Gastroesophageal sphincter (tissue), 4 donors: ENCODE data around the gene ETFRF1. TPM values are rescaled to one million over a fixed set of nuclear protein-coding genes. Genes with fewer than 3 reads are reported as not detected.

Experiments
- ATAC-seq: fragments of 150-250 bp; one replicate; pipeline ENCODE4 v1.9.1; 2016; ENCODE audit warnings: mild to moderate bottlenecking, moderate library complexity
- H3K27ac ChIP-seq, 4 donors: fragments of 200-600 bp; sonication (generic) in 3 of 4; 1 replicate in 3 of 4; 2 replicates in 1 of 4; pipeline ENCODE4 v1.5.1; 2016 to 2019
- H3K27me3 ChIP-seq: fragments of 200-600 bp; sonication (generic); one replicate; pipeline ENCODE4 v1.5.1; 2019
- H3K36me3 ChIP-seq, 2 donors: fragments of 200-600 bp; sonication (generic); one replicate each; pipeline ENCODE4 v1.5.1; 2019; ENCODE audit warnings: control low read depth in 1 of 2
- H3K4me1 ChIP-seq, 3 donors: fragments of 200-600 bp; sonication (generic); 1 replicate in 2 of 3; 2 replicates in 1 of 3; pipeline ENCODE4 v1.5.1; 2016 to 2019; ENCODE audit warnings: control low read depth in 2 of 3
- H3K4me3 ChIP-seq, 2 donors: fragments of 200-600 bp; sonication (generic); one replicate each; pipeline ENCODE4 v1.5.1; 2019; ENCODE audit warnings: mild to moderate bottlenecking in 1 of 2, moderate library complexity in 1 of 2
- H3K9me3 ChIP-seq, 3 donors: fragments of 200-600 bp; sonication (generic); one replicate each; pipeline ENCODE4 v1.5.1; 2017 to 2019; ENCODE audit warnings: control low read depth in 2 of 3
- EP300 ChIP-seq: sonication (generic); formaldehyde crosslinking; IDR thresholded peaks from one replicate; pipeline ENCODE4 v1.6.1; 2017; ENCODE audit warnings: antibody characterized with exemption, mild to moderate bottlenecking
- POLR2A ChIP-seq, 2 donors: fragments of 450-650 bp; IDR thresholded peaks; one replicate each; pipeline ENCODE4 v1.6.1; 2017; ENCODE audit warnings: antibody characterized with exemption in 2 of 2, mild to moderate bottlenecking in 2 of 2, moderate library complexity in 1 of 2
- POLR2AphosphoS5 ChIP-seq: sonication (generic); formaldehyde crosslinking; IDR thresholded peaks from one replicate; pipeline ENCODE4 v1.6.1; 2017; ENCODE audit warnings: antibody characterized with exemption
- WGBS, 2 donors: methylation state at CpG; one replicate each; pipeline ENCODE4 v1.1.5; 2018; ENCODE audit warnings: low coverage in 1 of 2; 5-methylcytosine and 5-hydroxymethylcytosine counted together
- total RNA-seq, 4 donors: library from RNA; depleted of rRNA; stranded (reverse); fragments of >200 nt; gene quantifications; one replicate each; pipeline ENCODE4 v1.1.0, GENCODE V29; 2016
- TF ChIP-seq, protein P1 (sequence below), 4 experiments: fragments of 200-600 bp in 2 of 4; fragments of 450-650 bp in 2 of 4; sonication (generic) in 1 of 4; IDR thresholded peaks; one replicate each; pipeline ENCODE4 v1.5.1; 2017 to 2019; ENCODE audit warnings: antibody characterized with exemption in 4 of 4, mild to moderate bottlenecking in 2 of 4, moderate library complexity in 2 of 4

Gene ETFRF1
- total RNA-seq, 4 donors from 2014 or later: 45.8 to 73.8 (median 47.1) TPM

DNA sequence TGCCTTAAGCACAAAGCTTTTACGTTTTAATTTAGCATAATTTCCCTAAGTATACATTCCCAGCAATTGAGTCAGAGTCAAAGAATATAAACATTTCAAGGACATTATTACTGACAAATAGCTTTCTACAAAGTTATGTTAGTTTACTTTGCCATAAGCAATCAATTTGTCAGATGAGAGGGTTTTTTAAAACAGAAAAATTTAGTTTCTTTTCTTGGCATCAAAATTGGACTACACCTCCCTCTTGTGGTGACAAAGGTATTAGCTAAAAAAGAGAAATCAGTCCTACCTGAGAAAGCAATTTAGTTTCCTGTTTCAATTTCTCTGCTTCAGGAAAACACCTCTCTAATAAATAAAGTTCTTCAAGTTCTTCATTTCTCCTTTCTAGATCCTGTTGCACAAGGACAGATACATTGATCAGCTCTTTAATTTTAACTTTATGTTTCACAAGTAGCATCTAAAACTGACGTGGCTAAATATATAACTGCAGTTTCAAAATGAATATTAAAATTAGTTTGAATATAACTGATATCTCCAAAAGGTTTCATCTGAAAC, 39.9 kb upstream of the ETFRF1 start:
- H3K27ac ChIP-seq: peak overlapping the region in 1 of 4 donors; percentile 21
- H3K36me3 ChIP-seq: no peaks in the 10 kb centered on the region
- no peaks in the 10 kb centered on the region for H3K27me3 ChIP-seq
- 14 to 47% methylated on average over 1 to 2 of the region's 2 CpGs for WGBS, 2 donors
- peaks cover 0 to 14% (median 3%) of the 10 kb centered on the region in 3 donors for H3K4me1 ChIP-seq
- TF ChIP-seq, protein P1, sequence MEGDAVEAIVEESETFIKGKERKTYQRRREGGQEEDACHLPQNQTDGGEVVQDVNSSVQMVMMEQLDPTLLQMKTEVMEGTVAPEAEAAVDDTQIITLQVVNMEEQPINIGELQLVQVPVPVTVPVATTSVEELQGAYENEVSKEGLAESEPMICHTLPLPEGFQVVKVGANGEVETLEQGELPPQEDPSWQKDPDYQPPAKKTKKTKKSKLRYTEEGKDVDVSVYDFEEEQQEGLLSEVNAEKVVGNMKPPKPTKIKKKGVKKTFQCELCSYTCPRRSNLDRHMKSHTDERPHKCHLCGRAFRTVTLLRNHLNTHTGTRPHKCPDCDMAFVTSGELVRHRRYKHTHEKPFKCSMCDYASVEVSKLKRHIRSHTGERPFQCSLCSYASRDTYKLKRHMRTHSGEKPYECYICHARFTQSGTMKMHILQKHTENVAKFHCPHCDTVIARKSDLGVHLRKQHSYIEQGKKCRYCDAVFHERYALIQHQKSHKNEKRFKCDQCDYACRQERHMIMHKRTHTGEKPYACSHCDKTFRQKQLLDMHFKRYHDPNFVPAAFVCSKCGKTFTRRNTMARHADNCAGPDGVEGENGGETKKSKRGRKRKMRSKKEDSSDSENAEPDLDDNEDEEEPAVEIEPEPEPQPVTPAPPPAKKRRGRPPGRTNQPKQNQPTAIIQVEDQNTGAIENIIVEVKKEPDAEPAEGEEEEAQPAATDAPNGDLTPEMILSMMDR (IDR thresholded peaks at IDR 0.05): peak; percentile 29 to 66 (median 45)
- no peak for TF ChIP-seq EP300
- ATAC-seq: no peak
- H3K9me3 ChIP-seq: no peaks in the 10 kb centered on the region
- no peak overlapping the region for H3K4me3 ChIP-seq

DNA sequence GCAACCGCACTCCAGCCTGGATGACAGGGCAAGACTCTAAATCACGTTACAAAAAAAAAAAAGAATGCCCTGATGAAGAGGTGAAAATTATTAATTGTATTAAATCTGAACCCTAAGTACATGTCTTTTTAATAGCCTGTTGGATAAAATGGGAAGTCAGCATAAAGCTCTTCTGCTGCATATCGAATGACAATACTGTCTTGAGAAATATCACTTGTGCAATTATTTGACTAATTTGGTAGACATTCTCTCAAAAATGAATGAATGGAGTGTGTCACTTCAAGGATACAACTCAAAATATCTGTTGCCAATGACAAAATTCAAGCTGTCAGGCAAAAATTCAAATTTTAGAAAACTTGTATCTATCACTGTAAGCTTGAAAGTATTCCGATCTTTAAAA, 39.0 kb upstream of the ETFRF1 start:
- H3K27ac ChIP-seq: no peak overlapping the region
- ATAC-seq: no peak
- H3K4me3 ChIP-seq: no peak overlapping the region
- peaks cover 0 to 14% (median 3%) of the 10 kb centered on the region in 3 donors for H3K4me1 ChIP-seq
- TF ChIP-seq, protein P1 (IDR thresholded peaks at IDR 0.05): no peak
- TF ChIP-seq POLR2AphosphoS5 (no peak), EP300 (no peak), POLR2A (IDR thresholded peaks at IDR 0.05) (no peak)
- no peaks in the 10 kb centered on the region for H3K27me3 ChIP-seq
- WGBS, 2 donors: 86 to 100% methylated on average over 2 to 4 of the region's 4 CpGs
- H3K36me3 ChIP-seq: no peaks in the 10 kb centered on the region
- no peaks in the 10 kb centered on the region for H3K9me3 ChIP-seq

- Histone ChIP-seq H3K4me1 (no peaks in the 10 kb centered on the region), H3K36me3 (no peaks in the 10 kb centered on the region), H3K27me3 (no peaks in the 10 kb centered on the region), H3K9me3 (no peaks in the 10 kb centered on the region), H3K4me3 (no peak overlapping the region), H3K27ac (no peak overlapping the region)
- 73 to 89% methylated on average over 1 to 6 of the region's 6 CpGs for WGBS, 2 donors
- TF ChIP-seq, protein P1 (IDR thresholded peaks at IDR 0.05): no peak
- TF ChIP-seq POLR2AphosphoS5 (no peak), POLR2A (IDR thresholded peaks at IDR 0.05) (no peak), EP300 (no peak)
- ATAC-seq: no peak
These were observed 32.2 kb upstream of the ETFRF1 start for GRCh38 chr12:25162866-25163265.

DNA sequence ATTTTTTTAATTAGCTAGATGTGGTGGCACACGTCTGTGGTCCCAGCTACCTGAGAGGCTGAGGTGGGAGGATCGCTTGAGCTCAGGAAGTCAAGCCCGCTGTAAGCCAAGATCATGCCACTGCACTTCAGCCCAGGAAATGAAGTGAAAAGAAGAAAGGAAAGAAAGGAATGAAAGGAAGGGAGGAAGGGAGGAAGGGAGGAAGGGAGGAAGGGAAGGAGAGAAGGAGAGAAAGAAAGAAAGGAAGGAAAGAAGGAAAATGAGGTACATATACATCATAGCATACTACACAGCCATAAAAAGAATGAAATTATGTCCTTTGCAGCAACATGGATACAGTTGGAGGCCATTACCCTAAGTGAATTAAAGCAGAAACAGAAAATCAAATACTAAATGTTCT, 12.3 kb upstream of the ETFRF1 start:
- Histone ChIP-seq H3K9me3 (no peaks in the 10 kb centered on the region), H3K36me3 (no peaks in the 10 kb centered on the region), H3K4me1 (no peaks in the 10 kb centered on the region), H3K4me3 (no peak overlapping the region), H3K27ac (no peak overlapping the region), H3K27me3 (no peaks in the 10 kb centered on the region)
- TF ChIP-seq EP300 (no peak), POLR2A (IDR thresholded peaks at IDR 0.05) (no peak), POLR2AphosphoS5 (no peak)
- TF ChIP-seq, protein P1 (IDR thresholded peaks at IDR 0.05): no peak
- 70 to 90% methylated on average over 2 to 3 of the region's 3 CpGs for WGBS, 2 donors
- ATAC-seq: no peak

- H3K27me3 ChIP-seq: no peaks in the 10 kb centered on the region
- 43 to 64% methylated on average over 2 of the region's 2 CpGs for WGBS, 2 donors
- no peak overlapping the region for H3K27ac ChIP-seq
- no peak overlapping the region for H3K4me3 ChIP-seq
- TF ChIP-seq POLR2A (IDR thresholded peaks at IDR 0.05): no peak
- TF ChIP-seq, protein P1 (IDR thresholded peaks at IDR 0.05): no peak
- TF ChIP-seq POLR2AphosphoS5: no peak
- no peak for TF ChIP-seq EP300
- H3K9me3 ChIP-seq: no peaks in the 10 kb centered on the region
- no peaks in the 10 kb centered on the region for H3K36me3 ChIP-seq
- no peak for ATAC-seq
- no peaks in the 10 kb centered on the region for H3K4me1 ChIP-seq
These were observed 10.9 kb upstream of the ETFRF1 start for GRCh38 chr12:25184132-25184531.
